Thymus (tissue), 11 donors: ENCODE measurements around the gene UNC119. TPM values are rescaled to one million over a fixed set of nuclear protein-coding genes. Genes with fewer than 3 reads are reported as not detected.
A peak's percentile ranks its signal among the peaks of the same experiment; 100 is the strongest.
"Not testable (repeated sequence)": the region's sequence is repeated elsewhere in the genome, so short reads cannot be mapped to it uniquely, and the experiment has no call there.

Source experiments
- DNase-seq, 9 donors: peaks; one replicate each; pipeline ENCODE4 v3.0.0-alpha.2; 2013; ENCODE audit warnings: low spot score in 9 of 9, low read depth in 6 of 9, missing footprints in 1 of 9
- H3K27ac ChIP-seq, 2 donors: one replicate each; pipeline ENCODE4 v1.5.1; 2013; ENCODE audit warnings: control low read depth in 1 of 2, low read depth in 1 of 2, low read length in 1 of 2, mild to moderate bottlenecking in 1 of 2, moderate library complexity in 1 of 2
- H3K27me3 ChIP-seq, 2 donors: one replicate each; pipeline ENCODE4 v1.5.1; 2013; ENCODE audit warnings: low read length in 1 of 2; ENCODE audit not compliant: control insufficient read depth in 2 of 2, insufficient read depth in 1 of 2
- H3K36me3 ChIP-seq, 2 donors: one replicate each; pipeline ENCODE4 v1.5.1; 2013; ENCODE audit warnings: low read length in 1 of 2, mild to moderate bottlenecking in 1 of 2, moderate library complexity in 1 of 2; ENCODE audit not compliant: control insufficient read depth in 2 of 2, insufficient read depth in 2 of 2
- H3K4me1 ChIP-seq, 2 donors: one replicate each; pipeline ENCODE4 v1.5.1; 2013; ENCODE audit warnings: low read length in 2 of 2; ENCODE audit not compliant: control insufficient read depth in 2 of 2, insufficient read depth in 2 of 2
- H3K4me3 ChIP-seq, 2 donors: one replicate each; pipeline ENCODE4 v1.5.1; 2013; ENCODE audit warnings: low read length in 2 of 2, control low read depth in 1 of 2, mild to moderate bottlenecking in 1 of 2
- H3K9me3 ChIP-seq, 2 donors: one replicate each; pipeline ENCODE4 v1.5.1; 2013; ENCODE audit warnings: low read length in 1 of 2, mild to moderate bottlenecking in 1 of 2; ENCODE audit not compliant: control insufficient read depth in 2 of 2, insufficient read depth in 1 of 2
- WGBS: extraction: QIAGEN DNeasy Blood & Tissue Kit; methylation state at CpG from one replicate; pipeline ENCODE4 v1.1.7; 2013; 5-methylcytosine and 5-hydroxymethylcytosine counted together
- polyA plus RNA-seq: library from polyadenylated mRNA; stranded (reverse); fragments of 200-250 nt; gene quantifications from one replicate; pipeline ENCODE4 v1.2.3, GENCODE V29; 2013
- total RNA-seq: library from RNA; stranded (reverse); fragments of 120-200 nt; gene quantifications from one replicate; pipeline ENCODE4 v1.2.4, GENCODE V29; 2013
- donor health status: healthy.

Gene UNC119
- total and polyA plus RNA-seq, 2 donors = 30.4 to 30.6 TPM

GRCh38 chr17:28522281-28522680 is 30.1 kb downstream of the UNC119 start:
- not testable (repeated sequence) for H3K27me3 ChIP-seq, H3K9me3 ChIP-seq, H3K4me3 ChIP-seq, H3K27ac ChIP-seq, H3K36me3 ChIP-seq, DNase-seq
- 95% methylated on average over 4 of the region's 4 CpGs for WGBS
- H3K4me1 ChIP-seq = peaks cover 7 to 33% of the 10 kb centered on the region in 2 donors

GRCh38 chr17:28521311-28522085 is 30.9 kb downstream of the UNC119 start:
- Histone ChIP-seq H3K27ac (no peak overlapping the region), H3K27me3 (no peaks in the 10 kb centered on the region), H3K4me3 (no peak overlapping the region), H3K36me3 (peaks cover 0 to 2% of the 10 kb centered on the region in 2 donors), H3K9me3 (no peaks in the 10 kb centered on the region), H3K4me1 (peaks cover 7 to 33% of the 10 kb centered on the region in 2 donors)
- WGBS = 92% methylated on average over 21 of the region's 21 CpGs
- DNase-seq = no peak

GRCh38 chr17:28520687-28521086 is 31.7 kb downstream of the UNC119 start:
- H3K4me1 ChIP-seq = peaks cover 7 to 33% of the 10 kb centered on the region in 2 donors
- no peak for DNase-seq
- WGBS = 95% methylated on average over 6 of the region's 6 CpGs
- no peaks in the 10 kb centered on the region for H3K9me3 ChIP-seq
- peaks cover 0 to 2% of the 10 kb centered on the region in 2 donors for H3K36me3 ChIP-seq
- no peaks in the 10 kb centered on the region for H3K27me3 ChIP-seq
- no peak overlapping the region for H3K4me3 ChIP-seq
- H3K27ac ChIP-seq = no peak overlapping the region

- 6% methylated on average over 5 of the region's 5 CpGs for WGBS
Measured at GRCh38 chr17:28519236-28519635, 33.2 kb downstream of the UNC119 start.

GRCh38 chr17:28518578-28518977 is 33.8 kb downstream of the UNC119 start:
- Histone ChIP-seq H3K27me3 (peaks cover 0 to 12% of the 10 kb centered on the region in 2 donors), H3K4me1 (peaks cover 7 to 33% of the 10 kb centered on the region in 2 donors), H3K4me3 (no peak overlapping the region), H3K36me3 (peaks cover 0 to 2% of the 10 kb centered on the region in 2 donors), H3K27ac (no peak overlapping the region), H3K9me3 (no peaks in the 10 kb centered on the region)
- WGBS = 84% methylated on average over 7 of the region's 7 CpGs
- DNase-seq = no peak

More at GRCh38 chr17:28519236-28519635, 33.2 kb downstream of the UNC119 start:
- H3K4me3 ChIP-seq = no peak overlapping the region
- peak in 7 of 9 donors; percentile 11 to 77 (median 42) for DNase-seq
- H3K4me1 ChIP-seq = peaks cover 7 to 33% of the 10 kb centered on the region in 2 donors
- no peak overlapping the region for H3K27ac ChIP-seq
- H3K36me3 ChIP-seq = peaks cover 0 to 2% of the 10 kb centered on the region in 2 donors
- peaks cover 0 to 6% of the 10 kb centered on the region in 2 donors for H3K27me3 ChIP-seq
- no peaks in the 10 kb centered on the region for H3K9me3 ChIP-seq

GRCh38 chr17:28518132-28518531 is 34.3 kb downstream of the UNC119 start:
- Histone ChIP-seq H3K27ac (no peak overlapping the region), H3K4me3 (no peak overlapping the region), H3K27me3 (peaks cover 0 to 15% of the 10 kb centered on the region in 2 donors), H3K4me1 (peaks cover 7 to 33% of the 10 kb centered on the region in 2 donors), H3K9me3 (no peaks in the 10 kb centered on the region), H3K36me3 (peaks cover 0 to 2% of the 10 kb centered on the region in 2 donors)
- no peak for DNase-seq
- WGBS = 55% methylated on average over 6 of the region's 6 CpGs

GRCh38 chr17:28515518-28515917 is 36.9 kb downstream of the UNC119 start:
- Histone ChIP-seq H3K36me3 (peaks cover 0 to 2% of the 10 kb centered on the region in 2 donors), H3K4me3 (no peak overlapping the region), H3K9me3 (no peaks in the 10 kb centered on the region), H3K4me1 (peaks cover 7 to 24% of the 10 kb centered on the region in 2 donors), H3K27me3 (peaks cover 0 to 22% of the 10 kb centered on the region in 2 donors), H3K27ac (no peak overlapping the region)
- 98% methylated on average over 1 of the region's 1 CpG for WGBS
- no peak for DNase-seq

- WGBS = 88% methylated on average over 16 of the region's 16 CpGs
- Histone ChIP-seq H3K36me3 (no peaks in the 10 kb centered on the region), H3K4me3 (no peak overlapping the region), H3K27me3 (peaks cover 0 to 27% of the 10 kb centered on the region in 2 donors), H3K27ac (no peak overlapping the region), H3K4me1 (peaks cover 6 to 15% of the 10 kb centered on the region in 2 donors), H3K9me3 (no peaks in the 10 kb centered on the region)
- DNase-seq = no peak
Measured at GRCh38 chr17:28514561-28515002, 37.8 kb downstream of the UNC119 start.

- H3K9me3 ChIP-seq = no peaks in the 10 kb centered on the region
- H3K36me3 ChIP-seq = no peaks in the 10 kb centered on the region
- no peak overlapping the region for H3K4me3 ChIP-seq
- H3K27me3 ChIP-seq = peaks cover 0 to 34% of the 10 kb centered on the region in 2 donors
- H3K4me1 ChIP-seq = peaks cover 0 to 4% of the 10 kb centered on the region in 2 donors
- 88% methylated on average over 7 of the region's 7 CpGs for WGBS
- no peak for DNase-seq
- no peak overlapping the region for H3K27ac ChIP-seq
Measured at GRCh38 chr17:28513476-28513875, 38.9 kb downstream of the UNC119 start.
